AG09319 (cell line): ENCODE results near the gene CEP55.

ENCODE experiments used
- DNase-seq: peaks from one replicate; pipeline ENCODE4 v3.0.0-alpha.2; 2010; ENCODE audit warnings: low read depth; ENCODE audit errors: extremely low read depth
- CTCF ChIP-seq: IDR thresholded peaks from 2 replicates; pipeline ENCODE4 v1.5.1; 2011; ENCODE audit warnings: low read depth, mild to moderate bottlenecking, inconsistent platforms, low read length, moderate library complexity

Gene CEP55

GRCh38 chr10:93553482-93554315 lies 57.3 kb downstream of the CEP55 start:
- no peak for DNase-seq
- no peak for TF ChIP-seq CTCF

GRCh38 chr10:93554316-93554663 lies 57.9 kb downstream of the CEP55 start:
- no peak for TF ChIP-seq CTCF
- no peak for DNase-seq

- TF ChIP-seq CTCF: peak; percentile 77
- peak; percentile 23 for DNase-seq
These were observed 58.5 kb downstream of the CEP55 start for GRCh38 chr10:93554760-93555432.

- no peak for TF ChIP-seq CTCF
- DNase-seq: no peak
These were observed 63.1 kb downstream of the CEP55 start for GRCh38 chr10:93559490-93559889.

- DNase-seq: no peak
- no peak for TF ChIP-seq CTCF
These were observed 64.1 kb downstream of the CEP55 start for GRCh38 chr10:93560541-93560940.

GRCh38 chr10:93565446-93565845 lies 69.0 kb downstream of the CEP55 start:
- no peak for TF ChIP-seq CTCF
- DNase-seq: no peak

GRCh38 chr10:93566435-93567276 lies 70.2 kb downstream of the CEP55 start, which contains the start of gene FFAR4:
TSS of gene FFAR4 (plus strand) at chr10:93566665. CDS start at chr10:93566721, 56 bp downstream.
- no peak for DNase-seq
- TF ChIP-seq CTCF: no peak
